Activated CD4-positive, alpha-beta T cell treated with anti-CD3 and anti-CD28 coated beads, Interleukin-2, amount 50 U/mL, for 4 hours (primary cell): ENCODE measurements around the gene SLIT1.
A peak's percentile ranks its signal among the peaks of the same experiment; 100 is the strongest.

ENCODE experiments used
- DNase-seq, 2 experiments: peaks; one replicate each; pipeline ENCODE4 v3.0.0-alpha.2; 2020

Gene SLIT1

GRCh38 chr10:97078261-97078937 is 107.4 kb downstream of the SLIT1 start:
- no peak for DNase-seq

GRCh38 chr10:97076781-97077180 is 109.0 kb downstream of the SLIT1 start:
- no peak for DNase-seq

DNA sequence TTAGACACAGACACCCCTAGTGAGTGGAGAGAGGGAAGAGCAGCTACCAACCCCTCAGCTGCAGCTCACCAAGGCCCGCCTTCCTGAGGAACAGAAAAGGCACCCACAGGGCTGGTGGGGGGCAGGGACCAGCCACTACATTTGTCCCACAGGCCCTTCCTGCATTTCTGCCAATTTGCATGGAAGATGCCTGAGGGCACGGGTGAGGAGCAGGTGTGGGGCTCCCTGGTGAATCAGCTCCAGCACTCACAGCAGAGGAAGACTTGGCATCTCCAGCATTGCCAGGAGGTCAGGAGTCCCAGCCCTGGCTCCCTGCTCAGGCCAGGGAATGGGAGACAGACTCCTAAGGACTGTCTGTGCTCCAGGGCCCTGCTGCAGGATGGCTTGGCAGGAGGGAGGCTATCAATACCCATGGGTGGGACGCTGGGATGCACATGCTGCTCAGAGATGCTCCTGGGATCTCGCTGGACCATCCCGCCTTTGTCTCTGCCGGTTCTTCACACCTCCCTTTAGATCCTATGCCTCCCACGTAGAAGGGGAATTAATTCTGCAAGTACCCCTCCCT is 109.7 kb downstream of the SLIT1 start:
- no peak for DNase-seq

GRCh38 chr10:97075421-97075820 is 110.3 kb downstream of the SLIT1 start:
- no peak for DNase-seq

DNA sequence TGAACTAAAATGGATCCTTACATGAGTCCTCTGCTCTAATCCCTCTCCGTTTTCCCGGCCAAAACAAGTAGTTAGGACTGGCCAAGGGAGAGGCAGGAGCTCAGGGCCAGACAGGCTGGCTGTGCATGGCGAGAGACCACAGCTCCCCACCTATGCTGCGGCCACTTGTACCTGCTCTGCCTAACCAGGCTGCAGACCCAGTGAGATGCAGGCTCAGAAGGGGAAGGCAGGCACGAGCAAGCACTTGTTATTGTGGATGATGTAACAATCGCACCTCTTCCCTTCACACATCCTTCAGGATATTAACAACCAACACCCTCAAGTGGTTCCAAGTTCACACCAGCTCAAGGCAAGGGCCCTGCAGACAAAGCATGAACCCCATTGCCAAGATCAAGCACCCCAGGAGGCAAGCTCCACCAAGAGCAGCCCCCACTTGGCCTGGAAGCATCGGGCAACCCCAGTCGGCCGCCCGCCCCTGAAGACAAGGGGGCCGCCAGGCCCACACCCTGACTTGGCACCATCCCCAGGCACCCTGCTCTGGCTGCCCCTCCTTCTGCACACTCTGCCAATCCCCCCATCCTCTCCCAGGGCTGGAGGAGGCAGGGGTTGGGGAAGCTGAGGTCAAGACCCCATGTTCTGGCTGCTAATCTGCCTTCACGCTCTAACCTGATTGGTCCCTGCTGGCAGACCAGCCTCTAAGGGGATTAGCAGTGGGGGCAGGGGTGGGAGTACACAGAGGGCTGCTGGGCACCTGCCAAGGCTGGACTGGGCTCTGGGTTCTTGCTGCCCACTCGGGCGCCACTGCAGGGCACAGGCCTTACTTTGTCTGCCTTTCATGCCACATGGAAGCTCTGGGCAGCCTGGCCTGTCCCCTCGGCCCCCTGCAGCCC is 111.3 kb downstream of the SLIT1 start:
- no peak for DNase-seq

DNA sequence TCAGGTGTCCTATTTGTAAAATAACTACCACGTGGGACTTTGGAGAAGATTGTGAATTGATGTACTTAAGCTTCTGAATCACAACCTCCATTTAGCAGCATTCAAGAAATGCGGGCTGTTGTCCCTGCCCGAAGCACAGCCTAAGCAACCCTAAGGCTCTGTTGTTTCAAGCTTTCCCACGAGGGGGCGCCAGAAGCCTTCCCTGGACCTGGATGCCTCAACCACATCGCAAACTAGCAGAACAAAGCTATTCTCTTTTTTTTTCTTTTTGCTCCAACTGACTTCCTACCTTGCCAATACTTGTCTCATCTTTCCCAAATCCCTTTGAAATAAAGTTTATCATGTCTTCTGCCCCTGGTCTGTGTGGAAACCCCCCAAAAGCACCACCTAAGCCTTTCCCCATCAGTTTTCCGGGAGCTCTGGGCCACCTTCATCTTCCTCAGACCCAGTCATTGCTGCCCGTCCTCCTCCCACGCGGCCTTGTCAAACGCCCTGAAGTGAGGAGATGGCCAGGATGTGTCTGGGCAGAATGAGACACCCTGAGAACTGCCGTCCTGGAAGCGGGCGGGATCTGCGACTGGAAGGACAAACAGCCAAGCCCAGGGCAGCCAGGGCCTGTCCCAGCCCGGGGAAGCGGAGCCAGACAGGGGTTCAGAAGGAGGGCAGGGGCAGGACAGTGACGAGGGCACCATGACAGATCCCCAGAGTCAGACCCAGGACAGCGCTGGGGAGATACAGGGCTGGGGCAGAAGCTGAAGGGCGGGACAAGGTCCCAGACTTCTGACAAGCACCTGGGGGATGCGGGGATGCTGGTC is 112.7 kb downstream of the SLIT1 start:
- peak; percentile 75 to 77 for DNase-seq

- no peak for DNase-seq
These were observed 114.3 kb downstream of the SLIT1 start for GRCh38 chr10:97071496-97071895.

DNA sequence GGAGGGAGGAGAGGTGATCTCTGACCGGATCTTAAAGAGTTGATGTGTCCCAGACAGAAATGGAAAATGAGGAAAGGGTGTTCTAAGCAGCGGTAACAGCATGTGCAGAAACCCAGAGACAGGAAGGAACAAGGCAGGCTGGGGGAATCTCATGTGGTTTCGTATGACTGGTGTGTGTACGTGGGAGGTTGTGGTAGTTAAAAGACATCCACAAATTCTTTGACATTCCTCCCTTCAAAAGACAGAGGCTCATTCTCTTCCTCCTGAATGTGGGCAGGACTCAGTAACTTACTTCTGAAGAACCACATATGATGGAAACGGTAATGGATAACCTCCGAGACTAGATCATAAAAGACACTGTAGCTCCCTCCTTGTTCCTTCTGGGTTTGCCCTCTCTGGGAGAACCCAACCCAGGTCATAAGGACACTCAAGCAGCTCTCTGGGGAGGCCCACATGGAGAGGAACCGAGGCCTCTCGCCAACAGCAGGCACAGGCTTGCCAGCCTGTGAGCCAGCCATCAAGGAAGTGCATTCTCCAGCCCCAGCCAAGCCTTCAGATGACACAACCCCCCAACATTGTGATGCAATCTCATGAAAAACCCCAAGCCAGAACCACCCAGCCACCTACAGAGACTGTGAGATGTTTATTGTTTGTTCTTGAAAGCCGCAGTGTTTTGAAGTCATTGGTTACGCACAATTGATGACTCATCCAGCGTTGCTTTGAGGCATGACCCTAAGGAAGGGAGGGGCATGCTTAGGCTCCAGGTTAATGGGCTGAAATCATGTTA is 116.0 kb downstream of the SLIT1 start:
- no peak for DNase-seq

DNA sequence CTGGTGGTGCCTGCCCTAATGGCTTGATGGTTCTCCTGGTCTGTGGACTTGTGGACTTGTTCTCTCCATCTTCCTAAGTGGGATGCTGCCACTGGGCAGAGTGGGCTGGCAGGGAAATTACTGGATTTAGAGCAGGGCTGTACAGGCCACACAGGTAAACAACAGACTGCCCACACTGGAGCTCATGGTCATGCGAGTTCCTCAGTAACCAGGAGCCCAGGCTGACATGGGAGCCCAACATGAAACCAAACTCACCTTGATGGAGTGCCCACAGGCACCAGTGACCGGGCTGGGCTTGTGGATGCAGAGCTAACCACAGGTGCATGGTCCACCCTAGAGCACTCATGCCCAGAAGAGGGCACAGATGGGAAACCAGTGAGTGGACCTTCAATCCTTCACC is 116.7 kb downstream of the SLIT1 start:
- no peak for DNase-seq

GRCh38 chr10:97067716-97068391 is 117.9 kb downstream of the SLIT1 start:
- DNase-seq: no peak

DNA sequence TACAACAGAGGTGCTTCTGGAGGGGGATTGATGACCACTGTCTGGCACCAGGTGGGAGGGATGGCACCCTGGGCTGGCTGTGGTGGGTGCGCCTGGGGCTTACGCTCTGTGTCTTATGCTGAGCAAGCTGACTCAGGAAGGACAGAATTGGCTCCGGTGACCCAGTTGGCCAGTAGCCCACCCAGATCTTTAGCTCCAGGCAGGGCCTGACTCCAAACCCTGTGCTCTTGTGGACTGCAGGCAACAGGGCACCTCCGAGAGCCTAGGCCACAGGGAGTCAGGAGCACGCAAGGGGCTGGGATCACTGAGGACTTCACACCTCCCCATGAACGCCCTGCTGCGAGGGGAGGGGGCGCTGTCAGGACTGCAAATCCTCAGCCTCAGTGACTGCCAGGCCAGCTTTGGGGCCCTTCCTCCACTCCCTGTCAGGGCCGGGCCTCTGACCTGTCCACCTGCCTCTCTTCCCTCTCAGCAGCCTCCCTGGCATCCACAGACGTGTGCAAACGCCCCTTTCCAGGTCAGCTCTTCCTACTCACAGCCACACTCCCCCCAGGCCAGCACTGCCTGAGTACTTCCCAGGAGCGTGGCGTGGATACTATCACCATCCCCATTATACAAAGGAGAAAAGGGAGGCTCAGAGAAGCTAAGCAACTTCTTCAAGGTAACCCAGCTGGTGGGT is 118.7 kb downstream of the SLIT1 start:
- no peak for DNase-seq

GRCh38 chr10:97065686-97066660 is 119.8 kb downstream of the SLIT1 start:
- DNase-seq: no peak

DNA sequence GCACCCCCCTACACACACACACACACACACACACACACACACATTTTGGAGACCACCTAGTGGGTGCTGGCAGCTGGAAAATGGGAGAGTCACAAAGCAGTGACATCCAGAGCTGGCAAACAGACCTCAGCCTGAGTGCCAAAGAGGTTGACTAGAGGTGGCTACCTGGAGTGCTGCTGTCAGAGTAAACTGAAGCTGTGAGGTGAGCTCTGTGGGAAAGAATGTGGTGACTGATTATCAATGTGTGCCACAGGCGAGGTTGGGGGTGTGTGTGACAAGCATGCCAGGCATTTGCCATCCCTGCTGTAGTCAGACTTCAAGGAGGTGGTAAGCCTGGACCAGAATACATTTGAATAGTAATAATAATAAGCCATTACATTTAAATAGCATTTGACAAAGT is 120.6 kb downstream of the SLIT1 start:
- no peak for DNase-seq

- no peak for DNase-seq
These were observed 121.5 kb downstream of the SLIT1 start for GRCh38 chr10:97063983-97064837.

- DNase-seq: no peak
These were observed 122.3 kb downstream of the SLIT1 start for GRCh38 chr10:97063271-97063982.

GRCh38 chr10:97062456-97062855 is 123.3 kb downstream of the SLIT1 start:
- DNase-seq: no peak

DNA sequence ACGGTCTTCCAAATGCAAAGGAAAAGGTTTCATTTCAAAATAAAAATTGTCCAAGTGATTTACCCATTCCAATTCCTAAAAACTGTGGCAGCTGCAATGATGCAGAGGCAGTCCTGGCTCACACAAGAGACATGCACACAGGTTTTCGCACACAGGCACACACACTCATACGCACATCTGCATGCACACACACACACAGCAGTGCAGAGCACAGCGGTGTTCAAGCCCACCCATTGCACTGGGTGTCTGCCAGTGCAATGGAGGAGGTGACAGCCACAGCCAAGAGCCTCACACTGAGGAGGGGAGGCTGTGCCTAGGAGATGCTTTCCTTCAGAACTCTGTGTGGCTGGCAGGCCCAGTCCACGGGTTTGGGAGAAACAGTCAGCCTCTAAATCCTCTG is 123.7 kb downstream of the SLIT1 start:
- no peak for DNase-seq

DNA sequence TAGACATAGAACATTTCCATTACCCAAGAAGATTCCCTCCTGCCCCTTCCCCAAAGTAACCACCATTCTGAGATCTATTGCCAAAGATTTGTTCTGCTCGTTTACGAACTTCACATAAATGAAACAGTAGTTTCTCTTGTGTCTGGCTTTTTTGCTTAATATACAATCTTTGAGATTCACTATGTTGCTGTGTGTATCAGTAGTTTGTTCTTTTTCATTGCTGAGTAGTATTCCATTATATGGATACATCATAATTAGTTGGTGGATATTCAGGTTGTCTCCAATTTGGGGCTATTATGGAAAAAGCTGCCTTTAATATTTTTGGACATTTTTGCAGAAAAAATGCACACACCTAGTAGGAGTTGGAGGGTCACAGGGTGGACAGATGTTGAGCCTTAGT is 124.3 kb downstream of the SLIT1 start:
- no peak for DNase-seq
